Activated CD8-positive, alpha-beta T cell treated with anti-CD3 and anti-CD28 coated beads, Interleukin-2, amount 10 ng/mL, durations not matched to agents 7 days and 5 days (primary cell): ENCODE measurements around the gene UBAP2. TPM values are rescaled to one million over a fixed set of nuclear protein-coding genes. Genes with fewer than 3 reads are reported as not detected.
"Not testable (repeated sequence)": the region's sequence is repeated elsewhere in the genome, so short reads cannot be mapped to it uniquely, and the experiment has no call there.

Experiments
- ATAC-seq: fragments of 150-1000 bp; cut with Tn5 transposase; one replicate; pipeline ENCODE4 v1.10.0; 2021; ENCODE audit warnings: moderate library complexity
- CTCF ChIA-PET: fragments of 350-600 bp; sonication (Branson Sonifier 250); formaldehyde crosslinking; loops from one replicate; lab custom pipeline; 2021; ENCODE audit warnings: antibody characterized with exemption; lab: Charles Lee
- POLR2A ChIA-PET: fragments of 350-600 bp; sonication (Branson Sonifier 250); formaldehyde crosslinking; loops from one replicate; lab custom pipeline; 2021; ENCODE audit warnings: antibody characterized with exemption; lab: Charles Lee
- DNase-seq: peaks from one replicate; pipeline ENCODE4 v3.0.0-alpha.2; 2020
- H3K27ac Mint-ChIP-seq: one replicate; pipeline ENCODE4 v1.8.0; 2021; ENCODE audit warnings: mild to moderate bottlenecking, mixed read lengths
- H3K27me3 Mint-ChIP-seq: one replicate; pipeline ENCODE4 v1.8.0; 2021; ENCODE audit warnings: low read depth, mixed read lengths
- H3K36me3 Mint-ChIP-seq: one replicate; pipeline ENCODE4 v1.8.0; 2021; ENCODE audit warnings: low read depth, mixed read lengths
- H3K4me1 Mint-ChIP-seq: one replicate; pipeline ENCODE4 v1.8.0; 2021; ENCODE audit warnings: low read depth, mixed read lengths
- H3K4me3 Mint-ChIP-seq: one replicate; pipeline ENCODE4 v1.8.0; 2021; ENCODE audit warnings: mild to moderate bottlenecking, mixed read lengths
- H3K9me3 Mint-ChIP-seq: one replicate; pipeline ENCODE4 v1.8.0; 2022; ENCODE audit warnings: mixed read lengths; ENCODE audit not compliant: insufficient read depth
- total RNA-seq, 2 experiments: library from RNA; stranded (reverse); gene quantifications; one replicate each; pipeline ENCODE4 v1.2.3, GENCODE V29; 2021

Gene UBAP2
- total RNA-seq, 2 experiments from 2014 or later: 54.0 to 56.1 TPM

DNA sequence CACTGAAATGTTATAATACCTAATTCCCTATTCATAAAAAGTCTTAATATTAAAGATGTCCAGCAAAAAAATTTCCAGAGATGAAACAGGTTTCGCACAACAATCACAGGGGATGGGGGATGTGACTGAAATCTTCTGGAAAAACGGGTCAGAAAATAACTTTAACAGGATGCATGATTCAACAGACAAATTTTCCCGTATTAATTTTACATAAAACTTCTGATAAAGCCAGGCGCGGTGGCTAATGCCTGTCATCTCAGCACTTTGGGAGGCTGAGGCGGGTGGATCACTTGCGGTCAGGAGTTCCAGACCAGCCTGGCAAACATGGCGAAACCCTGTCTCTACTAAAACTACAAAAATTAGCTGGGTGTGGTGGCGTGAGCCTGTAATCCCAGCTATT, 24.2 kb downstream of the UBAP2 start:
- H3K27ac Mint-ChIP-seq, H3K9me3 Mint-ChIP-seq, H3K27me3 Mint-ChIP-seq, H3K4me1 Mint-ChIP-seq, DNase-seq, H3K36me3 Mint-ChIP-seq, POLR2A ChIA-PET, H3K4me3 Mint-ChIP-seq, ATAC-seq: not testable (repeated sequence)
- CTCF ChIA-PET: interaction anchor here (1.3 to 1.8 kb wide), 2 partner anchors 13 to 100 kb away, joined by 3 to 6 read pairs; no protein-coding TSS in a partner anchor

DNA sequence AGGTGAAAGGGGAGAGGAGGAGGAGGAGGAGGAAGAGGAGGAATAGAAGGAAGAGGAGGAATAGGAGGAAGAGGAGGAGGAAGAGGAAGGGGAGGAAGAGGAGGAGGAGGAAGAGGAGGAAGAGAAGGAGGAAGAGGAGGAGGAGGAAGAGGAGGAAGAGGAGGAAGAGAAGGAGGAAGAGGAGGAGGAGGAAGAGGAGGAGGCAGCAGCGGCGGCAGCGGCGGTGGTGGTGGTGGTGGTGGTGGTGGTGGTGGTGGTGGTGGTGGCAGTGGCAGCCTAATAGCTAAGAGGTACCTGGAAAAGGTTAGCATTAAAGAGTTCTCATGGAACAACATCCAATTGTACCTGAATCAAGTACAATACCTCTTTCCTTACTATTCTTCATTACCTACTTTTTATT, 32.5 kb downstream of the UBAP2 start:
- no peak for DNase-seq

DNA sequence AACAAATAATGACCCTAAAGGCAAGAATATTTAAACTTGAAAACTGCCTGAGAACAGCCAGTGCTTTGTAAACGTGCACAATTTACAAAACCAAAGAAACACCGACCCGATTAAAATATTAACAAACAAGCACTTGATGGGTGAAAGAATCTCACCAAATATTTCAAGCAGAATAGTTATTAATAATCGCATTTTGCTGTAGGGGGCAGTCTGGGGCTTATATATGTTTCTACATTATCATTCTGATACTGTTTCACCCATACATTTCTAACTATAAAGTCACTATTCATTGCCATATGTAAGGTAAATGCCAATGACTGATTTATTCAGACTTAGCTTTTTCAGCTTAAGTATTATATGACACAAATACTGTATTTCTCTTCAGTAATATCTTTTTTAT, 37.7 kb downstream of the UBAP2 start:
- H3K27ac Mint-ChIP-seq: no peak overlapping the region
- ChIA-PET POLR2A (no interaction called here), CTCF (interaction anchor here (1.0 to 1.8 kb wide), 5 partner anchors 9 to 242 kb away, joined by 3 to 25 read pairs (median 3); no protein-coding TSS in a partner anchor)
- no peak for ATAC-seq
- no peaks in the 10 kb centered on the region for H3K4me1 Mint-ChIP-seq
- peaks cover 33% of the 10 kb centered on the region for H3K36me3 Mint-ChIP-seq
- H3K27me3 Mint-ChIP-seq: no peaks in the 10 kb centered on the region
- no peak for DNase-seq
- no peak overlapping the region for H3K4me3 Mint-ChIP-seq
- no peaks in the 10 kb centered on the region for H3K9me3 Mint-ChIP-seq

More for the DNA sequence above, 32.5 kb downstream of the UBAP2 start:
- Mint-ChIP-seq H3K9me3 (no peaks in the 10 kb centered on the region), H3K4me3 (no peak overlapping the region), H3K4me1 (peaks cover 2% of the 10 kb centered on the region), H3K27ac (no peak overlapping the region), H3K27me3 (no peaks in the 10 kb centered on the region), H3K36me3 (peaks cover 20% of the 10 kb centered on the region)
- no peak for ATAC-seq
- ChIA-PET POLR2A (no interaction called here), CTCF (no interaction called here)

DNA sequence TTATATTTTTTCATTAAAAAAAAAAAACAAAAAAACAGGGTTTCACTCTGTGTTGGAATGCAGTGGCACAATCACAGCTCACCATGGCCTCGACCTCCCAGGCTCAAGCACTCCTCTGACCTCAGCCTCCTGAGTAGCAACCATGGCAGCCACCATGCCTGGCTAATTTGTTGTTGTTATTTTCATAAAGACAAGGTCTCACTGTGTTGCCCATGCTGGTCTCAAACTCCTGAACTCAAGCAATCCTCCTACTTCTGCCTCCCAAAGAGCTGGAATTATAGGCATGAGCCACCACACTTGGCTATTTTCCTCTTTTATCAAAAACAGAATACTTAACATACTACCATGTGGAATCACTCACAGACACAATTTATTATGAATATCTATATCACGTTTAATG, 46.7 kb downstream of the UBAP2 start:
- ChIA-PET POLR2A (no interaction called here), CTCF (interaction anchor here (1.0 kb wide), 1 partner anchor 10 kb away, joined by 3 read pairs; no protein-coding TSS in a partner anchor)
- no peaks in the 10 kb centered on the region for H3K4me1 Mint-ChIP-seq

DNA sequence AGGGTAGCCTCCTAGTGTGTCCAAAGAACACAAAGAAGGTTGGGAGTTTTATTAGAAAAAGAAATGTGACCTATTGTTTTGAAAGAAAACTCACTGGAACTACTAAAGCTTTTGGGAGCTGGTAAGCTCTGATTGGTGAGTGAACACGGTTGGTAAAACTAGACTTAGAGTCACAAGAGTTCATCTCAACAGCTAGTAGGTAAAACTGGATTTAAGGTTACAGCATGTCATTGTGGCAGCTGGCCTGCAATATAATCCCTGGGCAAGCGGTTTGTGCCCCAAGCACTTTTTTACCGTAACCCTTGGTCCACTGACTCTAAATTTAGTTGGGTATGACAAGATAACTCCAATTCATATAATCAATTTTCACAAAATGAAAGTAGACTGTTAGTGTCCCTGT, 47.4 kb downstream of the UBAP2 start:
- ChIA-PET POLR2A (no interaction called here), CTCF (no interaction called here)
- peaks cover 32% of the 10 kb centered on the region for H3K36me3 Mint-ChIP-seq
- H3K4me3 Mint-ChIP-seq: no peak overlapping the region
- H3K4me1 Mint-ChIP-seq: no peaks in the 10 kb centered on the region
- H3K27me3 Mint-ChIP-seq: no peaks in the 10 kb centered on the region
- ATAC-seq: no peak
- H3K9me3 Mint-ChIP-seq: no peaks in the 10 kb centered on the region
- no peak overlapping the region for H3K27ac Mint-ChIP-seq
- no peak for DNase-seq

More for the DNA sequence above, 46.7 kb downstream of the UBAP2 start:
- ATAC-seq: no peak
- Mint-ChIP-seq H3K9me3 (no peaks in the 10 kb centered on the region), H3K4me3 (no peak overlapping the region), H3K27me3 (no peaks in the 10 kb centered on the region), H3K36me3 (peaks cover 33% of the 10 kb centered on the region), H3K27ac (no peak overlapping the region)
- no peak for DNase-seq

DNA sequence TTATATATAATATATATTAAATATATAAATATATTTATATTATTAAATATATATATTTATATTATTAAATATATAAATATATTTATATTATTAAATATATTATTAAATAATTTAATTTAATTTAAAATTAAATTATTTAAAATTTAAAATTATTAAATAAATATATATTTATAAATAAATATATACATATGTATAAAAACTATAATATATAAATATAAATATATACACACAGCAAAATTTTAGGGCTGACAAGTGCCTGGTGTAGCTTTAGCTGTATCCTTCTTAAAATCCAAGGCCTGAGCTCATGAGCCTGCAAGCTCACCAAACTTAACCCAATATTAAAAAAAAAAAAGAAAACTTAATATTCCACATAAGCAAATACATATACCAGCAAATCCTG, 53.2 kb downstream of the UBAP2 start:
- H3K36me3 Mint-ChIP-seq: peaks cover 36% of the 10 kb centered on the region
- H3K4me1 Mint-ChIP-seq: no peaks in the 10 kb centered on the region
- H3K27me3 Mint-ChIP-seq: no peaks in the 10 kb centered on the region
- no peak overlapping the region for H3K4me3 Mint-ChIP-seq
- no peaks in the 10 kb centered on the region for H3K9me3 Mint-ChIP-seq
- no peak overlapping the region for H3K27ac Mint-ChIP-seq
- ChIA-PET POLR2A (no interaction called here), CTCF (no interaction called here)
- DNase-seq: no peak
- ATAC-seq: no peak

DNA sequence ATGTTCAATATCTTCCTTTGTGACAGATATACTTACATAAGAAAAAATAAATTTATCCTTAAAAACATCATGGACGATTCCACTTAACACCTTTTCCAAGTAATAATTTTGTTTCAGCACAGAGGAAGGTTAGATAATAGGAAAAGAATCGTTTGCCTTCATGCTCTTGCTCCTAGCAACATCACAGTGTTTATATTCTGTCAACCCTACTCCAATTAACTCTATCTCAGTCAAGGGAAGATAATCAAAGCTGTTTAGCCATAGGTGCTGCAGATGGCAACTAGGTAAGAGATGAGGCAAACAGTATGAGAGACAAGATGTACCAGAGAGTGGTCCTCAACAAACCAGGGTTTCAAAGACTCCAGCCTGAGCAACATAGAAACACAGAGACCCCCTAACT, 55.6 kb downstream of the UBAP2 start:
- ChIA-PET POLR2A (no interaction called here), CTCF (no interaction called here)
- no peaks in the 10 kb centered on the region for H3K27me3 Mint-ChIP-seq
- H3K36me3 Mint-ChIP-seq: peaks cover 36% of the 10 kb centered on the region
- H3K9me3 Mint-ChIP-seq: no peaks in the 10 kb centered on the region
- ATAC-seq: no peak
- H3K4me1 Mint-ChIP-seq: peaks cover 12% of the 10 kb centered on the region
- no peak overlapping the region for H3K27ac Mint-ChIP-seq
- H3K4me3 Mint-ChIP-seq: no peak overlapping the region
- DNase-seq: no peak

DNA sequence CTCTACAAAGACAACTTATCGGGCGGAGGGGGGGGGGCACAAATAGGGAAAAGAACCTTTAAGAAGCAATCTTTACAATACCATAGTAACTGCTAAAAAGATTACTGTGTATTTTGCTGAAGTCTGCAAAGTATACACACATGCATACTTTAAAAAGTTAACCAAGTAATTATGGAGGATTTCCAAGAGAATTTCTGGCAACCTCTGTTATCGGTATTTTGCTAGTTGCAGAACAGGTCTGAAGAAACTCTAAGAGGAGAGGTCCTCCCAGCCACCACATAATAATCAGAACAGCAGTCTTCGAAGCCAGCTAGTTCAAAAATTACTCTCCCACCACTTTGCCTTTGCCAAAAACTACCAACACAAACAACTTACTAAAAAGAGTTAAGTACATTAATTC, 56.1 kb downstream of the UBAP2 start:
- H3K9me3 Mint-ChIP-seq: no peaks in the 10 kb centered on the region
- DNase-seq (no peak), ATAC-seq (no peak)
- H3K27ac Mint-ChIP-seq: no peak overlapping the region
- no peaks in the 10 kb centered on the region for H3K27me3 Mint-ChIP-seq
- peaks cover 37% of the 10 kb centered on the region for H3K36me3 Mint-ChIP-seq
- no peak overlapping the region for H3K4me3 Mint-ChIP-seq
- CTCF ChIA-PET: no interaction called here
- H3K4me1 Mint-ChIP-seq: peaks cover 12% of the 10 kb centered on the region
- POLR2A ChIA-PET: no interaction called here

DNA sequence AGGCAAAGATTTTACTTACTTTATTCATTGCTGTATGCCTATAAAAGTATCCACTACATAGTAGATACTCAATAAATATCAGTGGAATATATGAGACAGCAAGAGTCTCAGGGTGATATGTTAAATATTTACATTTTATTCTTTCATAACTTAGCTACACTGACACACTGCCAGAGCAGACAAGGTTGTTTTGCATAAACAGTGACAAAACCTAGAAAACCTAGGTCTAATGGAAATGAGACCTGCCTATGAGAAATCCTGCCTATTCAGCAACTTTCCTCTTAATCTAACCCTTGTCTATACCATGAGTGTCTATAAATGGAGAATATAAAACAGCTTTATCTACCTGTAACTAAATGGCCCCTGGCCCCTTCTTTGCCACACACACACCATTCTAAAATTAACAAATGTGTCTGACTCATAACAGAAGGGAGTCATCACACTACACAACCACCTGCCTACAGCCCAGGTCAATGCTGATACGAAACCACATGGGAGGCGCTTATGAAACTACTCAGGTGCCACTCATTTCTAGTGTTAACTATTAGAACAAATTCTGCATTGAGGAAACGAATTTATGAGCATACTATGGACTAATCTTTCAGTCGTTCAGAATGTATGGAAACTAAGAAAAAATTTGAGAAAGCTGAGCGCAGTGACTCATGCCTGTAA, 60.3 kb downstream of the UBAP2 start:
- POLR2A ChIA-PET: no interaction called here
- no peaks in the 10 kb centered on the region for H3K9me3 Mint-ChIP-seq
- no peak overlapping the region for H3K4me3 Mint-ChIP-seq
- ATAC-seq (no peak), DNase-seq (no peak)
- peaks cover 12% of the 10 kb centered on the region for H3K4me1 Mint-ChIP-seq
- H3K27ac Mint-ChIP-seq: no peak overlapping the region
- peaks cover 39% of the 10 kb centered on the region for H3K36me3 Mint-ChIP-seq
- CTCF ChIA-PET: no interaction called here
- H3K27me3 Mint-ChIP-seq: no peaks in the 10 kb centered on the region

DNA sequence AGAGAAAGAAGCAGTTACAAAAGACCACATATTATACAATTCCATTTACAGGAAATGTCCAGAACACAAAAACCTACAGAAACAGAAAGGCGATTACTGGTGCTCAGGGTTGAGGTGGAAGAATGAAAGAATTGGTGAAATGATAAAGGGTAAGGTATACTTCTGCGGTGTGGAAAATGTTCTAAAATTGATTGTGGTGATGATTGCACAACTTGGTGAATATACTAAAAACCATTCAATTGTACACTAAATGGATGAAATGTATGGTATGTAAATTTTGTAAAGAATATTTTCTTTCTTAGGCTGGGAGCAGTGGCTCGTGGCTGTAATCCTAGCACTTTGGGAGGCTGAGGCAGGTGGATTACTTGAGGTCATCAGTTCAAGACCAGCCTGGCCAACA, 72.3 kb downstream of the UBAP2 start:
- POLR2A ChIA-PET: no interaction called here
- no peaks in the 10 kb centered on the region for H3K27me3 Mint-ChIP-seq
- CTCF ChIA-PET: no interaction called here
- peak overlapping the region; percentile 30 for H3K27ac Mint-ChIP-seq
- H3K4me3 Mint-ChIP-seq: no peak overlapping the region
- no peak for DNase-seq
- no peaks in the 10 kb centered on the region for H3K9me3 Mint-ChIP-seq
- H3K4me1 Mint-ChIP-seq: no peaks in the 10 kb centered on the region
- peaks cover 41% of the 10 kb centered on the region for H3K36me3 Mint-ChIP-seq
- ATAC-seq: no peak

DNA sequence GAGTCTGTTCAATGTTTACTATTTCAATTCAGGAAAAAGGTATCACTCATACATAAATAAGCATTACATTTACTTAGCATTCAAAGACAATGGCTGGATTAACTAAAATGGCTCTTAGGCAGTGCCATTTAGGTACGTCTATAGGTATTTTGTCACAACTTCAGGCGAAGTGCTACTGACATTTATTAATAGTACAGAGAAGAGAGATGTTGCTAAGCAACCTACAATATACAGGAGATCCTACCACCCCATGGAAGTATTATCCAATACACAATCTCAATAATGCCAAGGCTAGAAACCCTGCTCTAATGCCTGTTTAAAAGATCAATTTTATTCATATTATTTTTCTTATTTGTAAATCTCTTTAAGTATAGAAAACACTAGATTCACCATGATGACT, 76.0 kb downstream of the UBAP2 start:
- Mint-ChIP-seq H3K9me3 (no peaks in the 10 kb centered on the region), H3K27ac (no peak overlapping the region), H3K36me3 (peaks cover 52% of the 10 kb centered on the region), H3K27me3 (no peaks in the 10 kb centered on the region), H3K4me3 (no peak overlapping the region), H3K4me1 (no peaks in the 10 kb centered on the region)
- POLR2A ChIA-PET: no interaction called here
- ATAC-seq (no peak), DNase-seq (no peak)
- CTCF ChIA-PET: interaction anchor here (0.6 to 1.7 kb wide), 2 partner anchors 93 to 101 kb away, joined by 4 read pairs; no protein-coding TSS in a partner anchor

DNA sequence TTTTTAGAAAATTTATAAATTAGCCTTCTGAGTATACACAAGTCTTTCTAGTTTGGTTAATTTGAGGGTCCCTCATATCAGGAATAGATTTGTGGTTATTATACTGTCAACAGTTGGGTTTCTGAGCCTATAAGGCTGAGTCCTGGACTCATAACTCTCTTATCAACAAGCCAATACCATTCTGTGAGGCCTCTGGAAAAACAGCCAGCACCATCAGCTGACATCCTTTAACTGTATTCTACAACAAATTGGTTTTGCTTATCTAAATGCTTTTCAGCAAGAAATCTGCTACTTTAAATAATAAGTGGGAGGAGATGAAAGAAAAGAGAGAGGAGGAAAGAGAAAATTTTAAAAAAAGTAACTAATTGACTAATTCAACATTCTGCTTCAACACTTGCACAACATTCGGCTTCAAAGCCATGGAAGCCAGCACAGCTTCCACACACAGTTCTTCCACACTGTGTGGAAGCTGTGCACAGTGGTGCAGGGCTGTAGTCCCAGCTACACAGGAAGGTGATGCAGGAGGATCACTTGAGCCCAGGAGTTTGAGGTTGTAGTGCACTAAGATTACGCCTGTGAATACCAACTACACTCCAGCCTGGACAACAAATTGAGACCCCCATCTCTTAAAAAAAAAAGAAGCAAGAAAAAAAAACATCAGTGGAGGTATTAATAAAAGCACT, 84.5 kb downstream of the UBAP2 start:
- peaks cover 38% of the 10 kb centered on the region for H3K36me3 Mint-ChIP-seq
- H3K4me3 Mint-ChIP-seq: no peak overlapping the region
- CTCF ChIA-PET: interaction anchor here (1.1 kb wide), 1 partner anchor 185 kb away, joined by 4 read pairs; no protein-coding TSS in a partner anchor
- POLR2A ChIA-PET: no interaction called here
- DNase-seq: no peak
- ATAC-seq: no peak
- H3K9me3 Mint-ChIP-seq: no peaks in the 10 kb centered on the region
- no peak overlapping the region for H3K27ac Mint-ChIP-seq
- H3K4me1 Mint-ChIP-seq: no peaks in the 10 kb centered on the region
- no peaks in the 10 kb centered on the region for H3K27me3 Mint-ChIP-seq
